GM19099 (cell line): ENCODE results near the gene CANX.

Experiments
- POLR2A ChIP-seq: IDR thresholded peaks from 3 replicates; pipeline ENCODE4 v1.6.1; 2011; ENCODE audit warnings: low read depth; ENCODE audit not compliant: insufficient read length; ENCODE audit errors: extremely low read depth

CANX gene

DNA sequence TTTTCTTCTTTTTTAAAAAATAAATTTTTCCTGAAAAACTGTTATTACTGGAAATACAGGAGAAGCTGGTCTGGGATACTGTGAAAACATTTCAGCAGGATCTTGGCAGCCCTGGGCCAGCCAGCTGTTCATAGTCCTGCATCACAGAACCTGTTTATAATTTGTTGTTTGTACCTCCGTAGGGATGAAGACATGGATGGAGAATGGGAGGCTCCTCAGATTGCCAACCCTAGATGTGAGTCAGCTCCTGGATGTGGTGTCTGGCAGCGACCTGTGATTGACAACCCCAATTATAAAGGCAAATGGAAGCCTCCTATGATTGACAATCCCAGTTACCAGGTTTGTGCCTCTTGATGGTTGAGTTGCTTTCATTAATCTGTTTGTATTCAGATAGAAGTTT is 21.5 kb downstream of the CANX start:
- no peak for TF ChIP-seq POLR2A

DNA sequence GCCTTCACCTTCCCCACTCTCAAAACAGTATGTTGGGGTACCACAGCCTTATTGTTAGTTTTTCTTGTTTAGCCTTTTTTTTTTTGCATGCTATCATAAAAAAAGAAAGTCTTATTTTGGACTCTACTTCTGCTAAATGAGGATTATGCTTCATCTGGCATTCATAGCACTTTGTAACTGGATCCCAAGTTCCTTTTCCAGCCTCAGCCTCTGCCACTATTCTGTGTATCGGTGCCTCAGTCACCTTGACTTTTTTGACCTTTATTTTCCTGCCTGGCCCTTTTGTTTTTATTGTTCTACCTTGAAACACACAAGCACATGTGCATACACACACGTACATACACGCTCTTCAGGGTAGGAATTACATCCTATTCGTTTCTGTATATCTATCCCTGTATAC is 25.4 kb downstream of the CANX start:
- TF ChIP-seq POLR2A = no peak

DNA sequence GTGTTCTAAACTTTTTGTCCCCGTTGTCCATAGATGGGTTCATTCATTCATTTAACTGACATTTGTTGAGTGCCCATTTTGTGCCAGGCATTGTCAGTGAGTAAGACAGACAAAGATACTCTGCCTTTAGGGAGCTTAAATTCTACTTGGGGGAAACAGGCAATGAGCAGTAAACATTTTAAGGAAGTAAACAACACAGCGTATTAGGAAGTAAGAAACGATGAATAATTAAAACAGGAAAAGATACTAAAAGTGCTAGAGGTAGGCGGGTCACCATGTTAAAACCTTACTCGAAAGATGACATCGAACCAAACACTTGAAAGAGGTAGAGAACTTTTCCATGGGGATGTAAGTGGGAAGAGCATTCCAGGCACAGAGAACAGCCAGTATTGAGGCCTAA is 28.3 kb downstream of the CANX start:
- TF ChIP-seq POLR2A = no peak

DNA sequence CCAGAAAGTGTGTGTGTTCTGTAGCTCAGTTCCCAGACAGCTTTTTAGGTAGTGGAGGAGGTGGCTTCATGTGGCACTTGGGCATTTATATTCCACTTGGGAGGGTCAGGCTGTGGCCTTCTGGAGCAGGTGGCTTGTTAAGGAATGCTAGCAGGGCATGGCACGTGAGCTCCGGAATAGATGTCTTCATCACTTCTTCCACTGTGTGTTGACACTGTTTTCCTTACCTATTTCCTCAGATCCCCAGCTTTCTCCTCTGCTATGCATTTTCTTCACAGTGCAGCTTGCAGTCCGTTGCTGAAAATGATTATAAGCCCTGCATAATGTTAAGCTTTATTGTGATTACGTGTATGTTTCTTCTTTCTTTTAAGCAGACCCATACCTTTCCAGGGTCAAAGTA is 30.5 kb downstream of the CANX start:
- no peak for TF ChIP-seq POLR2A

DNA sequence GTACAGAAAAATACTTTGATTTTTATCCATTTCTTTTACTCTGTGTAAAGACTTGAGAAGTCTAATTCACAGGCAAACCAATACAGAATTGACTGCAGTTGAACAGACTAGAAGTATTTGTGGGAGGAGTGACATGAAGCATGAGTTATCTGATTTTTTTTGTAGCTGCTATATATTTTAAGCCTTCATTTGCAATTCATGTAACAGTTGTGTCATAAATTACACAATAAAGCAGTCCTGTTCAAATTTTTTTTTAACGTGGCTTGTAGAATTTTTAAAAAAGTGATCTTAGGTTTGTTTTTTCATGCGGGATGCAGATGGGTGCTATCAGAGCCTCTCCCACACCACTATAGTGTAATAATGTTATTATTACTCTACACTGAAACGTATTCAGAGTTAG is 31.0 kb downstream of the CANX start:
- no peak for TF ChIP-seq POLR2A

DNA sequence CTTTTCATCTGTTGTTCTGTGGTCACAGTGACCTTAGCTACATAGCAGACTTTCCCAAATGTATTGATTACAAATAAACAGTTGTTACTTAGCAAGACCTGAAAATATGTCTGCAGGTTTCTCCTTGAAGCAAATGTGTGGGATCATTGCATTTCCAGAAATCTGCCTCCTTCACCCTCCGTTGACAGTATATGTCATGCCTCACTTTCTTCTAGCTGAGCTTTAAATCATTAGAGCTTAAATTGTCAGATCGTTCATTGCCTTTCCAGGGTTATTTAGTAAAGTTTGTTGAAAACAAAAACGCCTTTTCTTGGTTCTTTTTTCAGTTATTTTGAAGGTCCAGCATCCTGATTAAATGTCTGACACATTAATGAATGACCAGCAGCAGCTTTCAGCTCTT is 31.6 kb downstream of the CANX start:
- TF ChIP-seq POLR2A = no peak

DNA sequence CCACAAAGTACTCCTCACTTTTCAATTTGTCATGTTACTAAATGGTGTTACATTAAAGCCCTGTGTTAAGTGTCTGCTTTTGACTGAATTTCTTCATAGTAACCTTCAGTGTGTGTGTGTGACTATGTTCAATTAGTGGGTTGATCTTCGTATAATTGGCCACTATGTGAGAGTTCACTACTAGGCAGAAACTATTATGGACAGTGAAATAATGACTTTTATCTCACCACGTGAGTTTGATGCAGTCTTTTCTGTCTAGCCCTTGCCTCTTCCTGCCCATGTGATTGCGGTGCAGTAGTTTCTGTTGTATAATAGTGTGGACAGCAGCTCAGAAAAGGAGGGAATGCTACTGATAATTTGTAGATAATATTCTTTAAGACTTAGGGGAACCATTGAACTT is 32.1 kb downstream of the CANX start:
- TF ChIP-seq POLR2A = no peak

DNA sequence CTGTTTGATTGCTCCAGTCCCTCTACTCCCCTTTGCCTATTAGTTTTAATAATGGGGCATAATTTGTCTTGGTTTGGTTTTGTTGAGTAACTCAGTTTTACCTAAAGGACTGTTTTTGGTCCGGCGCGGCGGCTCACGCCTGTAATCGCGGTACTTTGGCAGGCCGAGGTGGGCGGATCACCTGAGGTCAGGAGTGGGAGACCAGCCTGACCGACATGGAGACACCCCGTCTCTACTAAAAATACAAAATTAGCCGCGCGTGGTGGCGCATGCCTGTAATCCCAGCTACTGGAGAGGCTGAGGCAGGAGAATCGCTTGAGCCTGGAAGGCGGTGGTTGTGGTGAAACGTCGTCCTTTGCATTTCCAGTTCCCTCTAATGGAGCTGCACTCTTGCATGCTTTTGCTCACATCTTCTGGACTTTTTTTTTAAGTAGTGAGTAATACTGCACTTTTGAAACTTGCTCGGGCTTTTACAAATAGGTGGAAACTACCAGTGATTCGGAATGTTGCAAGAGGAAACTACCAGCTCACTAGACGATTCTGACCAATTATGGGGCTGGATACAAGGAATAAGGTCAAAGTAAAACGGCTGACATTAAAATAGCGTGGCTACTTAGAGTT is 33.1 kb downstream of the CANX start:
- no peak for TF ChIP-seq POLR2A

DNA sequence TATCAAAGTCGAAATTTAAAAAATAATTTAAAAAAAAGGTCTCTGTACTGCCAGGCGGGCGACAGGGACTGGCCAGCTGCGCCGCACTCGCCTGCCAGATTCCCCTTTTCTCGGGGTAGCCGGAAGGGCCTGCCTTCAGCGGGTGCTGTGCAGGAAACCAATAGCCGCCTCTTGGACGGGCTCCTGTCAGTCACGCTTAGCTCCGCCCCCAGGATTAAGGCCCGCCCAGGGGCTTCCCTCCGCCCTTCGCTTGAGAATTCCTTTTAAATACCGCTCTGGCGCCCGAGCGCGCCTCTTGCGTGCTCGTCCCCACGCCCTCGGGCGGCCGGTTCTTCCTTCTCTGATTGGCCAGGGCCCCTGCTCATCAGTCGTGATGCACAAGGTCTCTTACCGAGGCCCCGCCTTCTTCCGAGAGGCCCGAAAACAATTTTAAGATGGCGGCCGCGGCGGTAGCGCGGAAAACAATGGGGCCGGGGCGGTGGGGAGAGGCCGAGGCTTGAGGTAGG is 33.7 kb downstream of the CANX start, which contains the start of gene MAML1:
MAML1 (plus strand) TSS at position 411 of the 506 bp plus-strand sequence. CDS start 291 bp downstream, outside the sequence.
- peak; percentile 80 for TF ChIP-seq POLR2A

DNA sequence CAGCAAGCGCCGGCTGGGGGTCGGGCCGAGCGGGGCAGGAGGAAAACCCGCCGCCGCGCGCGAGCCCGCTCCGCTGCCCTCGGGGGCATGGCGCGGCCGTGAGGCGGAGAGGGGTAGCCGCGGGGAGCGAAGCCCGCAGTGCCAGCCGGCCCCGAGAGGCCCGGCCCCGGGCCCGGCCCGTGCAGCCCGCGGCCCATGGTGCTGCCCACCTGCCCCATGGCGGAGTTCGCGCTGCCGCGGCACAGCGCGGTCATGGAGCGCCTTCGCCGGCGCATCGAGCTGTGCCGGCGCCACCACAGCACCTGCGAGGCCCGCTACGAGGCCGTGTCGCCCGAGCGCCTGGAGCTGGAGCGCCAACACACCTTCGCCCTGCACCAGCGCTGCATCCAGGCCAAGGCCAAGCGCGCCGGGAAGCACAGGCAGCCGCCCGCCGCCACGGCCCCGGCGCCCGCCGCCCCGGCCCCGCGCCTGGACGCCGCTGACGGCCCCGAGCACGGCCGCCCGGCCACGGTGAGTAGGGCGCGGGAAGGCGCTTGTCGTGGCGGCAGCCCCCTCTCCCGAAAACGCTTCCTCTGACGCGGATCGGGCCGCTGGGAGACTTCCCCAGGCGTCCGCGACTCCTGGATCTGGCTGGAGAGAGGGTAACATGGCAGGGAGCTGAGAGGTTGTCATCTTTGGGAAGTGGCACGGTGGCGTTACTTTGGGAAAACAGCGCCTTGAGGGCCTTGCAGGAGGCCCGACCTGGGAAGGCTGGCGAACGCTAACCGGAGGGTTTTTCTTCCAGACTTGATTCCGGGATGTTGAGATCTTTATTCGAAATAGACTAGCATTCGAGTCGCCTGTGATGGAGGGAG is 34.4 kb downstream of the CANX start:
- TF ChIP-seq POLR2A = no peak

DNA sequence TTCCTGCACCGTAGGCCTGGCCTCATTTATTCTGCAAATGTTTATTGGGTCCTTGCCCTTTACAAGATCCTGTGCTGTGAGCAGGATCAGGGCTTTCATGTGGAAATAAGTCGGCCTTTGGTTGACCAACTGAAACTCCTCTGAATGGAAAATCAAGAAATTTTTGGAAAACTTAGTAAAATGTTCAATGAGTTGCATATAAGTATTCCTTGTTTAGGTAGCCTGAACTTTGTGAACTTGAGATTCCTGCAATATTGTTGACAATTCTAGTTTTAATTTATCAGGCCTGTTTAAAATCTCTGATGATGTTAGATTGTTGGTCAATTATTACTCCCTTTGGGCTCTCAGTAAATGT is 35.0 kb downstream of the CANX start:
- TF ChIP-seq POLR2A = no peak

DNA sequence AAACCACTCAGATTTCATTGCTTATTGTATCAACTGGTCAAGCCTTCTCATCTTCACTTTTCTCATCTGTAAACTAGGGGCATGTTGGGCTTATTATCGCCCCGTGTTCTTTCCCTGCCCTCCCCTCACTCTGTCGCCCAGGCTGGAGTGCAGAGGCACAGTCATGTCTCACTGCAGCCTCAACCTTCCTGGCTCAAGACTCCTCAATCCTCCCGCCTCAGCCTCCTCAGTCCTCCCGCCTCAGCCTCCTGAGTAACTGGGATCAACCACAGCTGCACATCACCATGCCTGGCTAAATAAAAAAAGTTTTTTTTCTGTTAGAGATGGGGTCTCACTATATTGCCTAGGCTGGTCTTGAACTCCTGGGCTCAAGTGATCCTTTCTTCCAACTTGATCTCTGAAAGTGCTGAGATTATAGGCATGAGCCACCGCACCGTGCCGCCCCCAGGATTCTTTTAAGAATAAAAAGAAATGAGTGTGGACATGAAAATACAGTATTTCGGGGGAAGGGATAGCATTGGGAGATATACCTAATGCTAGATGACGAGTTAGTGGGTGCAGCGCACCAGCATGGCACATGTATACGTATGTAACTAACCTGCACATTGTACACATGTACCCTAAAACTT is 35.9 kb downstream of the CANX start:
- no peak for TF ChIP-seq POLR2A

DNA sequence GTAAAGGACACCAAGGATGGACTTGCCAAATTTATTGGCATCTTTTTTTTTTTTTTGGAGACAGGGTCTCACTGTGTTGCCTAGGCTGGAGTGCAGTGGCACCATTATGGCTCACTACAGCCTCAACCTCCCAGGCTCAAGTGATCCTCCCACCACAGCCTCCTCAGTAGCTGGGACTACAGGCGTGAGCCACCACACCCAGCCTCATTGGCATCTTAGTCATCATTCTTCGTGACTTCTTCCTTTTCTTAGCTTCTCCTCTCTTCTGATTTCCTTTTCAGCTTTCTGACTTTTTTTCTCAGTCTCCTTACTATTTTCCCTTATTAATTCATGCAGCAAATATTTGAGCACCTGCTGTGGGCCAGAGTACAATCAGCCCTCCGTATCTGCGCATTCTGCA is 40.0 kb downstream of the CANX start:
- TF ChIP-seq POLR2A = no peak

DNA sequence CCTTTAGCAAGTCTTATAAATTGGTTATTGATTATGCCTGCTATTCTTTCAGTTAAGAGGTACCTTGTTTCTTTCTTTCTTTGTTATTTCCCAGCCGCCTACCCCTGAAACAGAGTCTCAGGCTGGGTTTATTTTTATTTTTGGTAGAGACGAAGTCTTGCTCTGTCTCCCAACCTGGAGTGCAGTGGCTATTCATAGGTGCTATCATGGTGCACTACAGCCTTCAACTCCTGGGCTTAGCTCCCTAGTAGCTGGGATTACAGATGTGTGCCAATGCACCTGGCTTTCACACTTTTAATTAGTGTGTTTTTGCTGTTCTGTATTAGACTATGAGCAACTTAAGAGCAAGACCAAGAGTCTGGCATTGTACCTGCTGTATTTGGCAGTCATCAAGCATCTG is 48.1 kb downstream of the CANX start:
- no peak for TF ChIP-seq POLR2A

DNA sequence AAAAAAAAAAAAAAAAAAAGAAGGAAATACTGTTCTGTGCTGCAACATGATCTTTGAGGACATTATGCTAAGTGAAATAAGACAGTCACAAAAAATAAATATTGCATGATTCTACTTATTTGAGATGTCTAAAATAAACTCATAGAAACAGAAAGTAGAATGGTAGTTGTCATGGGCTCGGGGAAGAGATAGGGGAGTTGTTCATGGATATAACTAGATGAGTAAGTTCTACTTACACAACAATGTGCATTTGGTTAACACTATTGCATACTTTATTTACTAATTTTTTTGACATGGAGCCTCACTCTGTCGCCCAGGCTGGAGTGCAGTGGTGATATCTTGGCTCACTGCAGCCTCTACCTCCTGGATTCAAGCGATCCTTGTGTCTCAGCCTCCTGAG is 49.0 kb downstream of the CANX start:
- TF ChIP-seq POLR2A = no peak
